Stimulated activated naive CD8-positive, alpha-beta T cell treated with anti-CD3 and anti-CD28 coated beads, Interleukin-15, amount 100 ng/mL, for 72 hours (primary cell): ENCODE measurements around the gene FASN.

Source experiments
- ATAC-seq: fragments of 150-1000 bp; cut with Tn5 transposase; 2 replicates; pipeline ENCODE4 v1.10.0; 2021; ENCODE audit warnings: mild to moderate bottlenecking, moderate library complexity
- DNase-seq, 2 donors: peaks; one replicate each; pipeline ENCODE4 v3.0.0; 2021 to 2022
- H3K27ac Mint-ChIP-seq, 2 donors: one replicate each; pipeline ENCODE4 v1.8.0; 2022; ENCODE audit warnings: mild to moderate bottlenecking in 2 of 2, mixed read lengths in 2 of 2, moderate library complexity in 2 of 2
- H3K27me3 Mint-ChIP-seq: one replicate; pipeline ENCODE4 v1.8.0; 2022; ENCODE audit warnings: mixed read lengths
- H3K4me1 Mint-ChIP-seq: one replicate; pipeline ENCODE4 v1.8.0; 2022; ENCODE audit warnings: mild to moderate bottlenecking, mixed read lengths
- H3K4me3 Mint-ChIP-seq, 2 donors: one replicate each; pipeline ENCODE4 v1.8.0; 2022; ENCODE audit warnings: mild to moderate bottlenecking in 2 of 2, mixed read lengths in 2 of 2, moderate library complexity in 1 of 2
- H3K9me3 Mint-ChIP-seq, 2 donors: one replicate each; pipeline ENCODE4 v1.8.0; 2022; ENCODE audit warnings: mixed read lengths in 2 of 2

FASN gene

DNA sequence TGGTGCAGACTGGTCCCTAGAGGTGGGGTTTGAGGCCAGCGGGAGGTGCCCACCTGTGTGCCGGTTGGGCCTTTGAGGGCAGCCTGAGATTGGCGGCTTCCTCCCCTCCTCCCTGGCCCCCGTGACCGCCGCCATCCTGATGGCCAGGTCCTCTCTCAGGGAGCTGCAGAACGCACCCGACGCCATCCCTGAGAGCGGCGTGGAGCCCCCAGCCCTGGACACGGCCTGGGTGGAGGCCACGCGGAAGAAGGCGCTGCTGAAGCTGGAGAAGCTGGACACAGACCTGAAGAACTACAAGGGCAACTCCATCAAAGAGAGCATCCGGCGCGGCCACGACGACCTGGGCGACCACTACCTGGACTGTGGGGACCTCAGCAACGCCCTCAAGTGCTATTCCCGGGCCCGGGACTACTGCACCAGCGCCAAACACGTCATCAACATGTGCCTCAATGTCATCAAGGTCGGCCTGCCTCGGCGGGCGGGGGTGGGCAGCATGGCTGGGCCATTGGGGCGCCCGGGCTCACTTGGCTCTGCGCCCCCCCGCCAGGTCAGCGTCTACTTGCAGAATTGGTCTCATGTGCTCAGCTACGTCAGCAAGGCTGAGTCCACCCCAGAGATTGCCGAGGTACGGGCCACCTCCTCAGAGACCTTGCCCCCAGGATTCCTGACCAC, 43.5 kb downstream of the FASN start:
- no peaks in the 10 kb centered on the region for H3K9me3 Mint-ChIP-seq
- ATAC-seq (no peak), DNase-seq (no peak)
- peaks cover 38% of the 10 kb centered on the region for H3K4me1 Mint-ChIP-seq
- H3K27me3 Mint-ChIP-seq: no peaks in the 10 kb centered on the region
- no peak overlapping the region for H3K4me3 Mint-ChIP-seq
- no peak overlapping the region for H3K27ac Mint-ChIP-seq

DNA sequence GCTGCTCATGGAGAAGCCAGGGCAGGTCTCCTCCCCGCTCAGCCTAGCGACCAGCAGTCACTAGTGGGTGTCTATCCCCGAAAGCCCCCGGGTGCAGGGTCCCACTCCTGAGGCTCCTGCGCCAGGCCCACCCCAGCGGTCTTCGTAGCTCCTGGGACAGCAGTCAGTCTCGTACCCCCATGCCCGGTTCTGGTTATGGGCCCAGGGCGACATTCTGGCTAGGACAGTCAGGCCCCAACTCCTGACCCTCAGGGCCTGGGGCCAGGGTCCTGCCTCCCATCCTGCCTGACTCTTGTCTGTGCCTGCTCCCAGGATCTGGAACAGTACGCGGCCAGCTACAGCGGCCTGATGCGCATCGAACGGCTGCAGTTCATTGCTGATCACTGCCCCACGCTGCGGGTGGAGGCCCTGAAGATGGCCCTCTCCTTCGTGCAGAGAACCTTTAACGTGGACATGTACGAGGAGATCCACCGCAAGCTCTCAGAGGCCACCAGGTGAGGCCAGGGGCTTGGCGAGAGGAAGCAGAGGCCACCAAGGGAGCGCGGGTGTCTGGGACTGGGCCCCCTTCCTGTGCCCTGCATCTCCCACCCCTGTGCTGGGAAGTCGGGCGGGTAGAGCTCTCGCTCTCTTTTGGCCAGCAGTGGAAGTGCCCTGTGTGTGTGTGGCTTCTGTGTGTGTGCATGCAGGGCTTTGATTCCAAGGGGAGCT, 44.3 kb downstream of the FASN start:
- no peaks in the 10 kb centered on the region for H3K27me3 Mint-ChIP-seq
- DNase-seq (no peak), ATAC-seq (no peak)
- peak overlapping the region; percentile 35 to 91 for H3K4me3 Mint-ChIP-seq
- no peaks in the 10 kb centered on the region for H3K9me3 Mint-ChIP-seq
- H3K4me1 Mint-ChIP-seq: peaks cover 38% of the 10 kb centered on the region
- peak overlapping the region in 1 of 2 donors; percentile 19 for H3K27ac Mint-ChIP-seq

DNA sequence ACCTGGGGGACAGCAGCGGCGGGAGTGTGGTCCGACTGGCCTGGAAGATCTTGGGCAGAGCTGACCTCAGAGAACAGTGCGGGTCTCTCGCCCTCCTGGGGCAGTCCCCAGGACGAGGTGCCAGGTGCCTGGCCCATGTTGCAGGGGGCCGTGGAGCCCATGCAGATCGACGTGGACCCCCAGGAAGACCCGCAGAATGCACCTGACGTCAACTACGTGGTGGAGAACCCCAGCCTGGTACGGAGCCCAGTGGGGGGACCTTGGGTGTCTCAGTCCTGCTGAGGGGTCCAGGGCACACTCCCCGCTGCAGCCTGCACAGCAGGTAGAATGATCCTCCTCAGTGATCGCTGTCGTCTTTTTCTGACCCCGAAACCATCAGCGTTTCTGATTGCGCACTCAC, 44.9 kb downstream of the FASN start:
- ATAC-seq (no peak), DNase-seq (no peak)
- H3K4me1 Mint-ChIP-seq: peaks cover 38% of the 10 kb centered on the region
- peak overlapping the region; percentile 88 to 91 for H3K4me3 Mint-ChIP-seq
- peak overlapping the region in 1 of 2 donors; percentile 19 for H3K27ac Mint-ChIP-seq
- no peaks in the 10 kb centered on the region for H3K9me3 Mint-ChIP-seq
- no peaks in the 10 kb centered on the region for H3K27me3 Mint-ChIP-seq

DNA sequence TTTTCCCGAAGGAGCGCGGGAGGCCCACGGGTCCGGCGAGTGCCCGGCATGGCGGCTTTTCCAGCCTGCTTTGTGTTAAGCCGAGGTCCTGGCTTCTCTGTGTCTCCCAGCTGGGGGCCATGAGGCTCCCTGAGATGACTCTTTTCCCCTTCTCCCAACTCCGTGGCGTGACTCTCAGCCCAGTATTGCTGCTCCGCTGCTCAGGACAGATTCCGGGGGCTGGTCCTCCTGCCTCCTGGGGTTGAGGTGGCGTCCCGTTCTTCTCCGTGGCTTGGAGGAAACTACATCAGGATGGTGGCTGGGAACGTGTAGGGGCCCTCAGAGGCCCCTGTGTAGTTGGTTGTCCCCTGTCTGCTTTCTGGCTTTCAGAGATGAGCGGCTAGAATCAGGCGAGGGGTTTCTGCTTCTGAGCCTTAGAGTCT, 45.4 kb downstream of the FASN start:
- H3K27ac Mint-ChIP-seq: peak overlapping the region; percentile 19 to 67
- no peak for DNase-seq
- peak overlapping the region; percentile 88 to 91 for H3K4me3 Mint-ChIP-seq
- no peaks in the 10 kb centered on the region for H3K9me3 Mint-ChIP-seq
- ATAC-seq: no peak
- H3K4me1 Mint-ChIP-seq: peaks cover 38% of the 10 kb centered on the region
- no peaks in the 10 kb centered on the region for H3K27me3 Mint-ChIP-seq

DNA sequence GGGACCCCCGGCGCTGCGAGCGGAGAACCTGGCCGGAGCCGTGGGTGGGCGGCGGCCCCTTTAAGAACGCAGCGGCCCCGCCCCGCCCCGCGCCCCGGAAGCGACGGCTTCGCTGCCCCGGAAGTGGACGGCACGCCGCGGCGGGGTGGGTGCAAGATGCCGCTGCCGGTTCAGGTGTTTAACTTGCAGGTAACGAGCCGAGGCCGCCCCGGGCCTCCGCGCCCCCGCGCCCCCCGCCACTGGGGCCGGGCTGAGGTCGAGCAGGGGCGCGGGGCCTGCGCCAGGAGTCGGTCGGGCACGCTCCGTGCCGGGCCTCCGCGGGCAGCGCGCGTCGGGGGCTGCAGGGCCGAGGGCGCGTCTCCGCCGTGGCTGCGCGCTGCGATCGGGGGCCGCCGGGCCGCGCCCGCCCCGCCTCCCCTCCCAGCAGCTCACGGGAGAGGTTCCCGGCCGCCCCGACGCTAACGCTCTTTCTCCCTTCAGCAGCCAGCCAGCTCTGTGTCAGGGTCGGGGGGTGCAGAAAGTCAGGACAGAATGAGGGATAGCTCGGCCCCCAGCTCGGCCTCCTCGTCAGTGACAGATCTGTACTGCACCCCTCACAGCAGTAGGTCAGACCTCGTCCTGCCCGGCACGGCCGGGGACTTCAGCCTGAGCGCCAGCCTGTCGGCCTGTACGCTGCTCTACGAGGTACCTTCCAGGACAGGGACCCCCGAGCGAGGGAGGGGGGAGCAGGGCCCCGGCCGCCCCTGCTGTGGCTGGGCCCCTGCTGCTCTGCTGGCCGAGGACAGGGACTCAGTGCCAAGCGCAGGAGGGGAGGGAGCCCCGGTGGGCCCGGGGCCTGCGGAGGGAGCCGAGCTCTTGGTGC, 46.0 kb downstream of the FASN start, which contains the start of the genes GPS1 and RFNG:
TSS of gene GPS1 (plus strand) at position 123 of the 862 bp plus-strand sequence. CDS start at position 157, 34 bp downstream.
TSS of gene RFNG (minus strand) at position 36 of the 862 bp plus-strand sequence. CDS start 45 bp downstream, outside the sequence.
- H3K4me3 Mint-ChIP-seq: peak within 1 kb of the TSS; percentile 93 to 97
- H3K27me3 Mint-ChIP-seq: no peaks in the 10 kb centered on the region
- ATAC-seq: peak; percentile 88
- H3K4me1 Mint-ChIP-seq: peaks cover 38% of the 10 kb centered on the region
- DNase-seq: peak; percentile 75 to 76
- H3K27ac Mint-ChIP-seq: peak within 1 kb of the TSS; percentile 91 to 97
- no peaks in the 10 kb centered on the region for H3K9me3 Mint-ChIP-seq

DNA sequence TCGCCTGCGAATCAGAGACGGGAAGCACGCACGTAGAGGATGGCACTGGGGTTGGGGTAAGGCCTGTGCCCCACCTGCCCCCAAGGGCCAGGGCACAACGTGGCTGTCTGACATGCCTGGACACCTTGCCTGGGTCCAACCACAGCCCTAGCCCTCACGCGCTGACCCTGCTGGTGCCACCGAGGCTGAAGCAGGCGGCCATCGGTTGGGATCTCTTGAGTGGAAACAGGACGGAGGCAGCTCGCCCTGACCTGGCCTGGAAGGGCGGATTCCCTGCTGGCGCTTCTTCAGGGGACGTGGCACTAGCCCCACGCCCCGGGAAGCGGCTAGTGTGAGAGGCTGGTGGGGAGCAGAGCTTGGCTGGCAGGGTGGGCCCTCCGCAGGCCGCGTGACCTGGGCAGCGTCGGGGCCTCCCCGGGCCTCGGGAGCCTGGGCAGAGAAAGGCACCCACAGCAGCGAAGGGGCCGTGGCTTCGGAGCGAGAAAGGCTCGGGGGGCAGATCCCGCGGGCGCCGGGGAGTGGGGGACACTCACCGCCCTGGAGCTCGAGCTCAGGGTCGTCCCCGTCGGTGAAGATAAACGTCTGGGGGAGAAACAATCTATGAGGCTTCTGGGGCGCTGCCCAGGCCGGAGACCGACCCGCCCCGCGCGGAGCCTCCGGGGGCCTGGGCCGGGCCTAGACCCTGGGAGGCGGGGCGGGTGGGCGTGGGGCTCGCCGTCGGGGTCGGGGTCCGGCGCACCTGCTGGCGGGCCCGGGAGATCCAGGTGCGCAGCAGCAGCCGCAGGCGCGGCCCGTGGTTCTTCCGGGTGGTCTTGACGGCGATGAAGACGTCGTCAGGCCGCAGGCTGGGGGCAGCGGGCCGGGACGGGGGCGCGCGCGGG, 47.0 kb downstream of the FASN start:
- peak; percentile 18 for ATAC-seq
- Mint-ChIP-seq H3K9me3 (no peaks in the 10 kb centered on the region), H3K4me1 (peaks cover 38% of the 10 kb centered on the region), H3K4me3 (peak overlapping the region; percentile 93 to 97), H3K27me3 (no peaks in the 10 kb centered on the region), H3K27ac (peak overlapping the region; percentile 91 to 97)
- DNase-seq: no peak

DNA sequence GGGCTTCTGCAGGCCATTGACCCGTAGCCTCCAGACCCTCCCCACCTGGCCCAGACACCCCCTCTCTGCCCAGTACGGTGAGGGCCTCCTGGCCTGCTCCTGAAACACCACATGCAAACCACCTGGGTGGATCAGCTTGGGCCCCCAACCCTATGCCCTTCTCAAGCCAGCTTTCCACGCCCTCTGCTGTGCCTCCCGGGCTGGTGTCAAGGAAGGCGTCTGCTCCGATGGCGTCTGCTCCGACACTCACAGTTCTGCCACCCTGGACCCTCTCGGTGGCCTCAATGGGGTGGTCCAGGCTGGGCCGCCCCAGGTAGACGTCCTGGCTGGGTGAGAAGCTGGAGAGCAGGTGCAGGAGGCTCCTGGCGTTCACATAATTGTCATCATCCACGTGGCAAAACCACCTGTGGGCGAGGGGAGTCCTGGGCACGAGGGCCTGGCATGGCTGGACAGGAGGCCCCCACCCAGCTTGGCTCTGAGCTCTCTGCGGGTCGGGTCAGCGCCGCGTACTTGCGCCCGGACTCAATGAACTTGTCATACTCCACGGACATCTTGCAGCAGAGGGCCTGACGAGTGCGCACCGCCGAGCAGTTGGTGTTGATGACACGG, 47.8 kb downstream of the FASN start:
- Mint-ChIP-seq H3K27me3 (no peaks in the 10 kb centered on the region), H3K27ac (peak overlapping the region in 1 of 2 donors; percentile 27), H3K4me3 (peak overlapping the region; percentile 93 to 97), H3K9me3 (no peaks in the 10 kb centered on the region), H3K4me1 (peaks cover 38% of the 10 kb centered on the region)
- DNase-seq (no peak), ATAC-seq (no peak)

DNA sequence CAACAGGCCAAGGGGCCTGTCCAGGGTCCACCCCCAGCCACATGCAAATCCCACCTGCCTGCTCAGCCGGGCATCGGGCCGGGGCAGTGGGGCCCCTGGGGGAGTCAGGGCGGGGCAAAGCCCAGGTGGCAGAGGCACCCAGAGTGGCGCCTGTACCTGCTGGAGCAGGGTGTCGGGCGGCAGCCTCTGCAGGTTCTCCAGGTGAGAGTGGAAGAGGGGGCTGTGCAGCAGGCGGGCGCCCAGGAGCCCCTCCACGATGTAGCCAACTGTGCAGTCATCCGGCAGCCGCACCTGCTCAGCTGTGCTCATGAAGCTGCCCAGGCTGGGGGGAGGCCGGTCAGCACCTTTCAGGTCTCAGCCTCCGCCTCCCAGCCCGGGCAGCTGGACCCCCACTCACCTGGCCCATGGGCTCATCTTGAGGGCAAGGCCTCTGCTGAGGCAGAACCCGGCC, 48.5 kb downstream of the FASN start:
- ATAC-seq: no peak
- H3K9me3 Mint-ChIP-seq: no peaks in the 10 kb centered on the region
- H3K4me1 Mint-ChIP-seq: peaks cover 33% of the 10 kb centered on the region
- H3K27ac Mint-ChIP-seq: no peak overlapping the region
- DNase-seq: no peak
- H3K4me3 Mint-ChIP-seq: no peak overlapping the region
- no peaks in the 10 kb centered on the region for H3K27me3 Mint-ChIP-seq

DNA sequence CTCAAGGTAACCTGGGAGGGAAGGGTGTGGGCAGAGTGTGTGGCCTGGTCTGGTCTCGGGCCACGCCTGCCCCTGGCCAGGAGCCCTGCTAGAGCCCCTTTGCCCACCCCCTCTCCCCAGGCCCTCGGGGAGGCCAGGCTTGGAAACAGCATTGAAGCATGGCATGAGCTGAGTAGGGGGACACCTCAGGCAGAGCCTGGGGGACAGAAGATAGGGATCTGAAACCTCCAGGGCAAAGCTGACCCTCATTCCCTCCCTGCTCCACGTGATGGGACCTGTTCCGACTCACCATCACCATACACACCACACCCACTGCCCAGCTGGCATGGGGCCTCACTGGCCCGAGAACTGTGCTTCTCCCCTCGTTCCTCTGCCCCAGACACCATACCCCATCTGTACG, 48.9 kb downstream of the FASN start:
- no peaks in the 10 kb centered on the region for H3K9me3 Mint-ChIP-seq
- H3K4me3 Mint-ChIP-seq: no peak overlapping the region
- no peak overlapping the region for H3K27ac Mint-ChIP-seq
- H3K27me3 Mint-ChIP-seq: no peaks in the 10 kb centered on the region
- ATAC-seq: no peak
- peaks cover 30% of the 10 kb centered on the region for H3K4me1 Mint-ChIP-seq
- DNase-seq: no peak

DNA sequence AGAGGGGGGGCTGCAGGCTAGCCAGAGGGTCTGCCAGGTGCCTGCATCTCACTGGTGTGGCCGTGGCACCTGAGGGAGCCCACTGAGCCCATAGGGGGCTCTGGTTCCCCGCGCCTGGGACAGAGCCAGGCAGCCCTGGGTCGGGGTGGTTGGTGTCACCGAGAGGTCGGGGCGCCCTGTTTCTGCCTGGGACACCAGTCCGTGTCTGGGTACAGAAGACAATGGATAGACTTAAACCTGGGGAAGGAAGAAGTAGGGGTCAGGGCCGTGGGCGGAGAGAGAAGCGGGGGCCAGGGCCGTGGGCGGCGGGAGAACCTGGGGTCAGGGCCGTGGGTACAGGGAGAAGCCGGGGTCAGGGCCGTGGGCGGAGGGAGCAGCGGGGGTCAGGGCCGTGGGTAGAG, 49.5 kb downstream of the FASN start:
- H3K4me1 Mint-ChIP-seq: peaks cover 24% of the 10 kb centered on the region
- H3K9me3 Mint-ChIP-seq: no peaks in the 10 kb centered on the region
- no peaks in the 10 kb centered on the region for H3K27me3 Mint-ChIP-seq
- no peak overlapping the region for H3K4me3 Mint-ChIP-seq
- no peak overlapping the region for H3K27ac Mint-ChIP-seq
- DNase-seq: no peak
- ATAC-seq: no peak

DNA sequence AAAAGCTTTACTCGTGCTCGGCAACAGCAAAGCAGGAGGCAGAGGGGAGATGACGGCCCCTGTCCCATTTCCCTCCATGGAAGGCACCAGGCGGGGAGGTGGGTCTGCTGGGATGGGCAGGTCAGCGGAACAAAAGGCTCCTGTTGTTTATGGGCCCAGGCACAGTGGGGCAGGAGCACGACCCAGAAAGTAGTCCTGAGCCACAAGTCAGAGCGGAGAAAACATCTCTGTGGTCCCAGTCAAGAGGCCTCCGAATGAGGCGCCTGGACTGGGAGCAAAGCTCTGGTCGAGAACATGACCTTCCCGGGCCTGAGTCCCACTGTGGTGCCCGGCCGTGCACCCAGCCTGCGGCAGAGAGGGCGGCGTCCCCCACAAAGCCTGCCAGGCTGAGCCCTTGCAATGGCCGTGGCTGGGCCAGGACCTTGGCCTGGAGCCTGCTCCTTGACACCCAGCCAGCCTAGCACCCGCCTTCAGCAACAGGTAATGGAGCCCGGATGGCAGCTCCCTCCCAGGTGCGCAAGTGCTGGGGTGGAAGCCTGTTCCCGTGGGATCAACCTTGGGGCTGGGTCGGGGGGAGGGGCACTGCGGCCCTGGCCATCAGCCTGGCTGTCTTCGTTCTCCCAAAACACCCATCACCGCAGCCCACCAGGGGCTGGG, 50.0 kb downstream of the FASN start:
- no peak for DNase-seq
- Mint-ChIP-seq H3K27ac (no peak overlapping the region), H3K4me1 (peaks cover 19% of the 10 kb centered on the region), H3K9me3 (no peaks in the 10 kb centered on the region), H3K27me3 (no peaks in the 10 kb centered on the region), H3K4me3 (no peak overlapping the region)
- no peak for ATAC-seq

DNA sequence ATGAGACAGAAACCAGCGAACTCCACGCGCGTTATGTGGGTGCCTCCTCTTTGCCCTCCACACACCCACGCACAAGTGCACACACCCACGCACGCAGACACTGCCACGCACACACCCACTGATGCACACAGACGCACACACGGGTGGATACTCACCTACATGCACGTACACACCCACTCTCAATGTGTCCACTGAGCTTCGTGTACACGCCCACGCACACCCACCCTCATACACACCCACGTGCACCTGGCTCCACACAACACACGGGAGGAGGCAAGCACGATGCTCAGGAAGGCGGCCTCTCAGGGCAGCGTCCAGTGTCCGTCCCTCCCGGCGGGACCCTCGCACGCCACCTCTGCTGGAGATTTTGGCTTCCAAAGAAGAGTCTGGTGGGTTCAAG, 50.7 kb downstream of the FASN start:
- H3K27me3 Mint-ChIP-seq: no peaks in the 10 kb centered on the region
- H3K27ac Mint-ChIP-seq: peak overlapping the region in 1 of 2 donors; percentile 38
- no peak for ATAC-seq
- H3K4me1 Mint-ChIP-seq: peaks cover 14% of the 10 kb centered on the region
- no peak overlapping the region for H3K4me3 Mint-ChIP-seq
- DNase-seq: no peak
- H3K9me3 Mint-ChIP-seq: no peaks in the 10 kb centered on the region

DNA sequence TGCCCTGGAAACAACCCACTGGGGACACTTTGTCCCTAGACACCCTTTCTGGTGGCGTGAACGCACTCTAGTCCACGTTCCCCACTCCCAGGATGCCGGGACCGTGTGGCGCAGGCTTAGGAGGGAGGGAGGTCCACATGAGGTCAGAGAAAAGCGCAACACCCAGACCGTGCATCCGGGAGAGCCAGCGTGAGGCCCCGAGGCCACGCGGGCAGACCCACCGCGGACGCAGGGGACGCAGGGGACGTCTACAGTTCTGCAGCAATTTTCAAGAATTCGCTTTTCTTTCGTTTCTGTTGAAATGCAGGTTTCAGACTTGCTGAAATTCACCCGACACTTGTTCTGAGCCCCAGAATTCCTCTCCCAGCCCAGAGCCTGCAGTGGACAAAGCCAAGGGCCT, 51.1 kb downstream of the FASN start:
- H3K4me3 Mint-ChIP-seq: no peak overlapping the region
- H3K27ac Mint-ChIP-seq: no peak overlapping the region

DNA sequence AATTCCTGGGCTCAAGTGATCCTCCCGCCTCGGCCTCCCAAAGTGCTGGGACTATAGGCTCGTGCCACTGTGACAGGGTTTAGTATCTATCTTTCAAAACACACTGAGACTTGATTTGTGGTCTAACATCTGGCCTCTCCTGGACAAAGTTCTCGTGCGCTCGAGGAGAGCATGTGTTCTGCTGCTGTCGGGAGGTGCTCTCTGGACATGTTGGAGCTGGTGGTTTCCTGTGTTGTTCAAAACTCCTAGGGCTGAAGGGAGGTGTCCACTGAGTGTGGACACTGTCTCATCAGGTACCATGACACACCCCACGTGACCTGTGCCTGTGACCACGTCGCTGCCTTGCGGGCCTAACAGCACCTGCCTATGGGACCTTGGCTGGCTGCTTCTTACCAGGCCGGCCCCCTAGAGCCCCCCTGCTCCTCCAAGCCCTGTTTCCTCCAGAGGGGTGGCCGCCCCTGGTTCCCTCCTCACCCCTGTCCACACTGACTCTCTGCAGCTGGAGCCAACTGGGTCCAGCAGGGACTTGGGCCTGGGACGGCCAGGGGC, 52.0 kb downstream of the FASN start:
- ATAC-seq (no peak), DNase-seq (no peak)
- no peaks in the 10 kb centered on the region for H3K9me3 Mint-ChIP-seq
- peaks cover 13% of the 10 kb centered on the region for H3K4me1 Mint-ChIP-seq
- H3K4me3 Mint-ChIP-seq: no peak overlapping the region
- no peaks in the 10 kb centered on the region for H3K27me3 Mint-ChIP-seq
- H3K27ac Mint-ChIP-seq: no peak overlapping the region

More for the DNA sequence above, 51.1 kb downstream of the FASN start:
- Mint-ChIP-seq H3K4me1 (peaks cover 14% of the 10 kb centered on the region), H3K27me3 (no peaks in the 10 kb centered on the region), H3K9me3 (no peaks in the 10 kb centered on the region)
- ATAC-seq (no peak), DNase-seq (no peak)
